HL-60 (cell line): Measurements from ENCODE around the gene SLC39A5.
"Not testable (repeated sequence)": the region's sequence is repeated elsewhere in the genome, so short reads cannot be mapped to it uniquely, and the experiment has no call there.

Source experiments
- DNase-seq, 2 experiments: peaks; one replicate each; pipeline ENCODE4 v3.0.0-alpha.2; 2010 to 2020; ENCODE audit warnings: low read depth in 1 of 2, low spot score in 1 of 2
- H3K27ac ChIP-seq: fragments of 250-450 bp; sonication (Bioruptor Pico); replicated peaks from 2 replicates; pipeline ENCODE4 v1.5.1; 2020; ENCODE audit warnings: mild to moderate bottlenecking, moderate library complexity
- H3K27me3 ChIP-seq: fragments of 250-450 bp; sonication (Bioruptor Pico); 2 replicates; pipeline ENCODE4 v1.5.1; 2021; ENCODE audit warnings: mild to moderate bottlenecking, moderate library complexity; ENCODE audit not compliant: insufficient read depth, poor library complexity, severe bottlenecking
- H3K4me3 ChIP-seq: replicated peaks from 2 replicates; pipeline ENCODE4 v1.5.1; 2011; ENCODE audit warnings: mild to moderate bottlenecking, control low read depth, low read length; ENCODE audit not compliant: insufficient read depth
- GABPA ChIP-seq: IDR thresholded peaks from 2 replicates; pipeline ENCODE4 v1.6.1; 2012; ENCODE audit warnings: low read depth
- POLR2AphosphoS5 ChIP-seq: IDR thresholded peaks from 2 replicates; pipeline ENCODE4 v1.6.1; 2012; ENCODE audit warnings: low read depth
- SPI1 ChIP-seq: IDR thresholded peaks from 2 replicates; pipeline ENCODE4 v1.6.1; 2012; ENCODE audit warnings: low read depth, mild to moderate bottlenecking, borderline replicate concordance
- TF ChIP-seq, protein P1 (sequence below): IDR thresholded peaks from one replicate; pipeline ENCODE4 v1.5.1; 2011; ENCODE audit warnings: low read length, control low read depth, inconsistent platforms; ENCODE audit not compliant: insufficient read depth
- TF ChIP-seq, protein P2 (sequence below): IDR thresholded peaks from 2 replicates; pipeline ENCODE4 v1.6.1; 2012; ENCODE audit warnings: low read depth; ENCODE audit not compliant: insufficient replicate concordance

Gene SLC39A5

GRCh38 chr12:56280849-56281248, 51.0 kb downstream of the SLC39A5 start:
- Histone ChIP-seq H3K4me3 (no peak overlapping the region), H3K27ac (no peak overlapping the region), H3K27me3 (no peaks in the 10 kb centered on the region)
- TF ChIP-seq, protein P1, sequence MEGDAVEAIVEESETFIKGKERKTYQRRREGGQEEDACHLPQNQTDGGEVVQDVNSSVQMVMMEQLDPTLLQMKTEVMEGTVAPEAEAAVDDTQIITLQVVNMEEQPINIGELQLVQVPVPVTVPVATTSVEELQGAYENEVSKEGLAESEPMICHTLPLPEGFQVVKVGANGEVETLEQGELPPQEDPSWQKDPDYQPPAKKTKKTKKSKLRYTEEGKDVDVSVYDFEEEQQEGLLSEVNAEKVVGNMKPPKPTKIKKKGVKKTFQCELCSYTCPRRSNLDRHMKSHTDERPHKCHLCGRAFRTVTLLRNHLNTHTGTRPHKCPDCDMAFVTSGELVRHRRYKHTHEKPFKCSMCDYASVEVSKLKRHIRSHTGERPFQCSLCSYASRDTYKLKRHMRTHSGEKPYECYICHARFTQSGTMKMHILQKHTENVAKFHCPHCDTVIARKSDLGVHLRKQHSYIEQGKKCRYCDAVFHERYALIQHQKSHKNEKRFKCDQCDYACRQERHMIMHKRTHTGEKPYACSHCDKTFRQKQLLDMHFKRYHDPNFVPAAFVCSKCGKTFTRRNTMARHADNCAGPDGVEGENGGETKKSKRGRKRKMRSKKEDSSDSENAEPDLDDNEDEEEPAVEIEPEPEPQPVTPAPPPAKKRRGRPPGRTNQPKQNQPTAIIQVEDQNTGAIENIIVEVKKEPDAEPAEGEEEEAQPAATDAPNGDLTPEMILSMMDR, result no peak
- TF ChIP-seq SPI1, result no peak
- TF ChIP-seq POLR2AphosphoS5, result no peak
- TF ChIP-seq, protein P2, sequence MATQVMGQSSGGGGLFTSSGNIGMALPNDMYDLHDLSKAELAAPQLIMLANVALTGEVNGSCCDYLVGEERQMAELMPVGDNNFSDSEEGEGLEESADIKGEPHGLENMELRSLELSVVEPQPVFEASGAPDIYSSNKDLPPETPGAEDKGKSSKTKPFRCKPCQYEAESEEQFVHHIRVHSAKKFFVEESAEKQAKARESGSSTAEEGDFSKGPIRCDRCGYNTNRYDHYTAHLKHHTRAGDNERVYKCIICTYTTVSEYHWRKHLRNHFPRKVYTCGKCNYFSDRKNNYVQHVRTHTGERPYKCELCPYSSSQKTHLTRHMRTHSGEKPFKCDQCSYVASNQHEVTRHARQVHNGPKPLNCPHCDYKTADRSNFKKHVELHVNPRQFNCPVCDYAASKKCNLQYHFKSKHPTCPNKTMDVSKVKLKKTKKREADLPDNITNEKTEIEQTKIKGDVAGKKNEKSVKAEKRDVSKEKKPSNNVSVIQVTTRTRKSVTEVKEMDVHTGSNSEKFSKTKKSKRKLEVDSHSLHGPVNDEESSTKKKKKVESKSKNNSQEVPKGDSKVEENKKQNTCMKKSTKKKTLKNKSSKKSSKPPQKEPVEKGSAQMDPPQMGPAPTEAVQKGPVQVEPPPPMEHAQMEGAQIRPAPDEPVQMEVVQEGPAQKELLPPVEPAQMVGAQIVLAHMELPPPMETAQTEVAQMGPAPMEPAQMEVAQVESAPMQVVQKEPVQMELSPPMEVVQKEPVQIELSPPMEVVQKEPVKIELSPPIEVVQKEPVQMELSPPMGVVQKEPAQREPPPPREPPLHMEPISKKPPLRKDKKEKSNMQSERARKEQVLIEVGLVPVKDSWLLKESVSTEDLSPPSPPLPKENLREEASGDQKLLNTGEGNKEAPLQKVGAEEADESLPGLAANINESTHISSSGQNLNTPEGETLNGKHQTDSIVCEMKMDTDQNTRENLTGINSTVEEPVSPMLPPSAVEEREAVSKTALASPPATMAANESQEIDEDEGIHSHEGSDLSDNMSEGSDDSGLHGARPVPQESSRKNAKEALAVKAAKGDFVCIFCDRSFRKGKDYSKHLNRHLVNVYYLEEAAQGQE, result no peak
- no peak for TF ChIP-seq GABPA
- DNase-seq, result no peak

GRCh38 chr12:56282030-56282429, 52.2 kb downstream of the SLC39A5 start:
- TF ChIP-seq SPI1, result no peak
- TF ChIP-seq, protein P2, result no peak
- TF ChIP-seq GABPA, result no peak
- TF ChIP-seq, protein P1, result no peak
- TF ChIP-seq POLR2AphosphoS5, result no peak
- H3K27ac ChIP-seq, result no peak overlapping the region
- DNase-seq, result no peak
- H3K4me3 ChIP-seq, result no peak overlapping the region
- no peaks in the 10 kb centered on the region for H3K27me3 ChIP-seq

DNA sequence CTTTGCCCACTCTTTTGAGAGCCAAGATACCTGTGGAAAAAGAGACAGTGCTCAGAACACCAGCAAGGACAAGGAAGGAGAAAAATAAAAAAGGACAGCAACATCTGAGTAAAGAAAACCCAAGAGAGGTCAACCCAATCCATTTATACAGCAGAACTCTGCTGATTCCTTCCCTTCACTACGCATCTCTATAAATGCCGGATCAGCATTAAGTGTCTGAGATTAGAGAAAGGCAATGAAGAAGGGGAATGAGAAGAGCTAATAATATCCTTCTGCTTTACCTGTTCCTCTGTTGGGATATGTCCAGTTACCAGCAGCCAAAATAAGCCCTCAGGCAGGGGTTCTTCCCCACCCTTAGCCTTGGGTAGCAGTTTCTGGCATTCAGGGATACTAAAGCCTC, 52.7 kb downstream of the SLC39A5 start:
- H3K27me3 ChIP-seq, result no peaks in the 10 kb centered on the region
- no peak overlapping the region for H3K4me3 ChIP-seq
- H3K27ac ChIP-seq, result no peak overlapping the region
- DNase-seq, result no peak
- no peak for TF ChIP-seq SPI1
- no peak for TF ChIP-seq POLR2AphosphoS5

DNA sequence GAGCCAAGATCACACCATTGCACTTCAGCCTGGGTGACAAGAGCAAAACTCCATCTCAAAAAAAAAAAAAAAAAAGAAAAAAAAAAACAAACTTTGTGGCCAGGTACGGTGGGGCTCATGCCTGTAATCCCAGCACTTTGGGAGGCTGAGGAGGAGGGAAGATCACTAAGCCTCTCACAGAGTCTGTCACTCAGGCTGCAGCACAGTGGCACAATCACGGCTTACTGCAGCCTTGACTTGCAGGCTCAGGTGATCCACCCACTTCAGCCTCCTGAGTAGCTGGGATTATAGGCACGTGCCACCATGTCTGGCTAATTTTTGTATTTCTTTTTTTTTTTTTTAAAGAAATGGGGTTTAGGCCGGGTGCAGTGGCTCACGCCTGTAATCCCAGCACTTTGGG, 54.4 kb downstream of the SLC39A5 start:
- not testable (repeated sequence) for H3K27ac ChIP-seq, DNase-seq, H3K27me3 ChIP-seq, H3K4me3 ChIP-seq

- TF ChIP-seq SPI1, result no peak
- TF ChIP-seq, protein P1, result no peak
Measured at GRCh38 chr12:56286044-56286830, 56.4 kb downstream of the SLC39A5 start.

More at GRCh38 chr12:56286044-56286830, 56.4 kb downstream of the SLC39A5 start:
- H3K27me3 ChIP-seq, result no peaks in the 10 kb centered on the region
- H3K27ac ChIP-seq, result peak overlapping the region; percentile 22
- no peak for DNase-seq
- no peak overlapping the region for H3K4me3 ChIP-seq
